Measurements from ENCODE around the gene RTL1.

The RTL1 gene

GRCh38 chr14:100845341-100845740 is 58.2 kb downstream of the RTL1 start:
- DNase-seq, result no peak

GRCh38 chr14:100844846-100845245 is 58.7 kb downstream of the RTL1 start:
- DNase-seq, result no peak

GRCh38 chr14:100844421-100844820 is 59.1 kb downstream of the RTL1 start:
- no peak for DNase-seq

GRCh38 chr14:100844082-100844408 is 59.5 kb downstream of the RTL1 start:
- no peak for DNase-seq

GRCh38 chr14:100842799-100843198 is 60.7 kb downstream of the RTL1 start:
- no peak for DNase-seq

GRCh38 chr14:100841761-100842403 is 61.6 kb downstream of the RTL1 start:
- DNase-seq, result no peak

GRCh38 chr14:100841066-100841760 is 62.3 kb downstream of the RTL1 start:
- no peak for DNase-seq

GRCh38 chr14:100840286-100841065 is 63.0 kb downstream of the RTL1 start:
- DNase-seq, result no peak

- DNase-seq, result no peak
Measured at GRCh38 chr14:100839681-100840111, 63.8 kb downstream of the RTL1 start.

GRCh38 chr14:100839315-100839585 is 64.3 kb downstream of the RTL1 start:
- DNase-seq, result no peak

GRCh38 chr14:100838493-100839314 is 64.8 kb downstream of the RTL1 start:
- no peak for DNase-seq

GRCh38 chr14:100837805-100838350 is 65.6 kb downstream of the RTL1 start:
- no peak for DNase-seq

- DNase-seq, result no peak
Measured at GRCh38 chr14:100836941-100837804, 66.3 kb downstream of the RTL1 start.

- DNase-seq, result no peak
Measured at GRCh38 chr14:100836311-100836805, 67.2 kb downstream of the RTL1 start.

- no peak for DNase-seq
Measured at GRCh38 chr14:100835548-100836310, 67.8 kb downstream of the RTL1 start.

- DNase-seq, result no peak
Measured at GRCh38 chr14:100834794-100835547, 68.6 kb downstream of the RTL1 start.

GRCh38 chr14:100834082-100834793 is 69.3 kb downstream of the RTL1 start:
- DNase-seq, result no peak

- no peak for DNase-seq
Measured at GRCh38 chr14:100832311-100832960, 71.1 kb downstream of the RTL1 start.

- DNase-seq, result peak; percentile 9
Measured at GRCh38 chr14:100830681-100831080, 72.8 kb downstream of the RTL1 start.

Measured in DMS79 (cell line).